ENCODE data around the gene SDK2.

Gene SDK2

DNA sequence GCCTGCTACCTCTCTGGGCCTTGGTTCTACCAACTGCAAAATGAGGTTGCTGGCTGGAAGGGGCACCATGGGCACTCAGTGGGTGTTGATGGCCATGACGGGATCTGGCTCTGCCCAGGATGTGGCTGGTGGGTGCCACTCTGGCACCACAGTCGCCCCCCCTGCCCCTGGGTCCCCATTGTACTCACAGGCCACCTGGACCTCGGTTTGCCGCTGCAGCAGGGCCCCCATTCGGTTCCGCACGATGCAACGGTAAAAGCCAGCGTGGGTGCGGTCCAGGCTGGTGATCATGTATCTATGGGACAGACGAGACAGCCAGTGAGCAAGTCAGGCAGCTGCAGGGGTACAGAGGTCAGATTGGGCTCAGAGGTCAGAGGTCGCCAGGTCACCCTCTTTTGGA, 172.3 kb downstream of the SDK2 start:
- TF ChIP-seq, protein P1, sequence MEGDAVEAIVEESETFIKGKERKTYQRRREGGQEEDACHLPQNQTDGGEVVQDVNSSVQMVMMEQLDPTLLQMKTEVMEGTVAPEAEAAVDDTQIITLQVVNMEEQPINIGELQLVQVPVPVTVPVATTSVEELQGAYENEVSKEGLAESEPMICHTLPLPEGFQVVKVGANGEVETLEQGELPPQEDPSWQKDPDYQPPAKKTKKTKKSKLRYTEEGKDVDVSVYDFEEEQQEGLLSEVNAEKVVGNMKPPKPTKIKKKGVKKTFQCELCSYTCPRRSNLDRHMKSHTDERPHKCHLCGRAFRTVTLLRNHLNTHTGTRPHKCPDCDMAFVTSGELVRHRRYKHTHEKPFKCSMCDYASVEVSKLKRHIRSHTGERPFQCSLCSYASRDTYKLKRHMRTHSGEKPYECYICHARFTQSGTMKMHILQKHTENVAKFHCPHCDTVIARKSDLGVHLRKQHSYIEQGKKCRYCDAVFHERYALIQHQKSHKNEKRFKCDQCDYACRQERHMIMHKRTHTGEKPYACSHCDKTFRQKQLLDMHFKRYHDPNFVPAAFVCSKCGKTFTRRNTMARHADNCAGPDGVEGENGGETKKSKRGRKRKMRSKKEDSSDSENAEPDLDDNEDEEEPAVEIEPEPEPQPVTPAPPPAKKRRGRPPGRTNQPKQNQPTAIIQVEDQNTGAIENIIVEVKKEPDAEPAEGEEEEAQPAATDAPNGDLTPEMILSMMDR (IDR thresholded peaks at IDR 0.05; ENCODE audit: borderline replicate concordance, insufficient read depth, low read depth, low read length), result no peak

DNA sequence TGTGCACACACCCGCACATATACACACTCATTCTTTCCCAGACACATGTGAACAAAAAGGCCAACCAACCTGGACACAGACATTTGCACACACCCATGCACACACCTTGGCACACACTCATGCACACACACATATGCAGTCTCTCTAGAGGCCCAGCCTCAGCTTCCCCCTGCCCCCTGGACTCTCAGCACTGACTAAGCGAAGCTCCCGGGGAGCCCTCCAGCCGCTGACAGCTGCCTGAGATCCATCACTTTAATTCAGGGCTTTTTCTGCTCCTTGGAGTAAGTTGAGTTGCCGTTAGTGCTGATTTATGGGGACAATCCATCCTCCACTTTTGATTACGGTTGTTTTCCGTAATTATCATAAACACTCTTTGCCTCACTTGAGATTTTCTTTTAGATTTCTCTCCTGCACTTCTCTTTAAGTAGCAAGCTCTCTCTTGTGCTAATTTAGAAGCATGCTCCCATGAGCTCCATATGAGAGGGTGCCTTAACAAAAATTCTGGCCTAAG, 173.9 kb downstream of the SDK2 start:
- H3K4me3 ChIP-seq (ENCODE audit: low read depth, low read length), result no peak overlapping the region
- TF ChIP-seq, protein P1 (IDR thresholded peaks at IDR 0.05; ENCODE audit: borderline replicate concordance, insufficient read depth, low read depth, low read length), result no peak

More for the DNA sequence above, 172.3 kb downstream of the SDK2 start:
- H3K4me3 ChIP-seq (ENCODE audit: low read depth, low read length), result no peak overlapping the region

DNA sequence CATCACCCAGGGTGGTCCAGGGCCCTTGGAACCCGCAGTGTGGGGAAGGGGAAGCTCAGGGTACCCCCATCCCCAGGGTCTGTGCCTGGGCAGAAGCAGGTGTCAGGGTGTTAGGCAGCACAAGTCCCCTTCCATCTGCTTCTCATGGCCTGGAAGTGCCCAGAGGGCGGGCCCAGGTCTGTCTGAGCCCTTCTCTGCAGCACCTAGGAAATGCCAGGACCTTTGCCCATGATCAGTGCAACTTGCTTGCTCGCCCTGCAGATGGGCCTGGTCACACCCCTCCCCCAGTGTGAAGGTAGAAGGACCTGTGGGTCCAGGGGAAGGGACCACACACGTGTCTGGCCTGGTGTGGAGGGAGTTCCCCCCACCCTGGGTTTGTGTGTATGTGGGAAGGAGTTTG, 174.9 kb downstream of the SDK2 start:
- TF ChIP-seq, protein P1 (IDR thresholded peaks at IDR 0.05; ENCODE audit: borderline replicate concordance, insufficient read depth, low read depth, low read length), result no peak
- H3K4me3 ChIP-seq (ENCODE audit: low read depth, low read length), result no peak overlapping the region

DNA sequence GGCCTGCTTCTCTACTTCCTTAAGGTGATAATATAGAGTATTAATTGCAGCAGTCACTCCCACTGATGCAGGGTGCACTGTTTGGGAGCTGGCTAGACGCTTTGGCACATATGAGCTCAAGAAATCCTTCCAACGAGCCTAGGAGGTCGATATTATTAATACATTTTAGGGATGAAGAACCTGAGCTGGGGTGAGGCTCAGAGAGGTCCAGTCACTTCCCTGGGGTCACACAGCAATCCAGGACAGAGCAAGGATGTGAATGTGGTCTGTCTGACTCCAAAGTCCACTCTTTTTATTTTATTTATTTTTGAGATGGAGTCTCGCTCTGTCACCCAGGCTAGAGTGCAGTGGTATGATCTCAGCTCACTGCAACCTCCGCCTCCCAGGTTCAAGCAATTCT, 176.0 kb downstream of the SDK2 start:
- TF ChIP-seq, protein P1 (IDR thresholded peaks at IDR 0.05; ENCODE audit: borderline replicate concordance, insufficient read depth, low read depth, low read length), result no peak
- no peak overlapping the region for H3K4me3 ChIP-seq (ENCODE audit: low read depth, low read length)

DNA sequence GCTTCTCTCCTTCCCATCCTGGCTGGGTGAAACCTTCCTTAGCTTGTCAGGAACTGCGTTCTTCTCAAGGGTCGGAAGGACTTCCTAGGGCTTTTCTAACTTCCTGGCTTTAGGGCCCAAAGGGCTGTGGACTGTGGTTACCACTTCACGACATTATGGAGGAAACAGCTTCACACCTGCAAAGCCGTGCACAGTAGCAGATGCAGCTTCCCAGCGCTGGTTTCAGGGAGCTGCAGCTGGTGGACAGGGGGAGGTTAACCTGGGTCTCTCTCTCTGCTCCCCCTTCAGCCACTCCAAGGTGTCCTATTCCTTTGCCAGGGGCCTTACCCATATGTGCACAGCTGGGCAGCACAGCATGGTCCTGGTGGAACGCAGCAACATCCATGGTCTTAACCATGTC, 176.6 kb downstream of the SDK2 start:
- H3K4me3 ChIP-seq (ENCODE audit: low read depth, low read length), result no peak overlapping the region

DNA sequence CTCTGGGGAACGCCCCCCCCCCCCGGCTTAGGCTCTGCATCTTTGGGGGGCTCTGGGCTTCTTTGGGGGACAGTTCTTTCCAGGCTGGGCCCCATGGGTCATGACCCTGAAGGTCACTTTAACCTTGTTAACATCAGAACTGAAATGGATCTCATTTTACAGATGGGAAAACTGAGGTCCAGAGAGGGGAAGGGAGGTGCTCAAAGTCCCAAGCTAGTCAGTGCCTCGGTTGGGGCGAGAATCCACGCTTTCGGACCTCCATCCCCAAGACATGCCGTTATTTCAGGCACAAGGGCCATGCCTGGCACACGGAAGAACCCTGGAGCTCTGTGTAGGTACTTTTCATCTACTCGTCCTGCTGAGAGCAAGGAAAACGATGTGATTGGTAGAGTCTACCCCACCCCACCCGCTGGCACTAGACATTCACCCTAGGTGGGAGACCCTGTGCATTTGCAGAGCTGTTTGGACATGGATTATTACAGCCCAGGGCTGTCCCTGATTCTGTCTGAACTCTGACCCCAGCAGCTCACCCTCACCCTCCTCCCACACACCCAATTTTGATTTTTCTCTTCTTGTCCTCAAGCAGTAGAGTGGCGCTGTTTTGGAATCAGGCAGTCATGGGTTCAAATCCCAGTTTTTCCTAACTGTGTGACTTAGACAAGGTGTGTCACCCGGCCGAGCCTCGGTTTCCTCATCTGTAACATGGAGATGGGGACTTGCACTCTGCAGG, 177.4 kb downstream of the SDK2 start:
- TF ChIP-seq, protein P1 (IDR thresholded peaks at IDR 0.05; ENCODE audit: borderline replicate concordance, insufficient read depth, low read depth, low read length), result no peak
- H3K4me3 ChIP-seq (ENCODE audit: low read depth, low read length), result no peak overlapping the region

More for the DNA sequence above, 176.6 kb downstream of the SDK2 start:
- TF ChIP-seq, protein P1 (IDR thresholded peaks at IDR 0.05; ENCODE audit: borderline replicate concordance, insufficient read depth, low read depth, low read length), result no peak

DNA sequence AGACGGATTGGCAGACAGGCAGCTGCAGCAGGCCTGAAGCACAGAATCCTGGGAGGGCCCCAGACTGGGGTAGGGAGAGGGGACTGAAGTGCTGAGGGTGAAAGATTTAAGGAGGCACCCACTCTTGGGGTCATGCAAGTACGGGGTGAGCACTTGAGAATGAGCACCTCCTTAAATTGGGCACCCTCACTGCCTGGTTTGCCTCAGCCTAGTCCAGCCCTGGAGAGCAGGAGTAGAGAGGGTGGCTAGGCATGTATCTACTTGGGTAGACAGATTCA, 178.4 kb downstream of the SDK2 start:
- TF ChIP-seq, protein P1 (IDR thresholded peaks at IDR 0.05; ENCODE audit: borderline replicate concordance, insufficient read depth, low read depth, low read length), result no peak
- no peak overlapping the region for H3K4me3 ChIP-seq (ENCODE audit: low read depth, low read length)

Measured in GM12875 (cell line).